ENCODE results near the gene CARD11.

Gene CARD11

DNA sequence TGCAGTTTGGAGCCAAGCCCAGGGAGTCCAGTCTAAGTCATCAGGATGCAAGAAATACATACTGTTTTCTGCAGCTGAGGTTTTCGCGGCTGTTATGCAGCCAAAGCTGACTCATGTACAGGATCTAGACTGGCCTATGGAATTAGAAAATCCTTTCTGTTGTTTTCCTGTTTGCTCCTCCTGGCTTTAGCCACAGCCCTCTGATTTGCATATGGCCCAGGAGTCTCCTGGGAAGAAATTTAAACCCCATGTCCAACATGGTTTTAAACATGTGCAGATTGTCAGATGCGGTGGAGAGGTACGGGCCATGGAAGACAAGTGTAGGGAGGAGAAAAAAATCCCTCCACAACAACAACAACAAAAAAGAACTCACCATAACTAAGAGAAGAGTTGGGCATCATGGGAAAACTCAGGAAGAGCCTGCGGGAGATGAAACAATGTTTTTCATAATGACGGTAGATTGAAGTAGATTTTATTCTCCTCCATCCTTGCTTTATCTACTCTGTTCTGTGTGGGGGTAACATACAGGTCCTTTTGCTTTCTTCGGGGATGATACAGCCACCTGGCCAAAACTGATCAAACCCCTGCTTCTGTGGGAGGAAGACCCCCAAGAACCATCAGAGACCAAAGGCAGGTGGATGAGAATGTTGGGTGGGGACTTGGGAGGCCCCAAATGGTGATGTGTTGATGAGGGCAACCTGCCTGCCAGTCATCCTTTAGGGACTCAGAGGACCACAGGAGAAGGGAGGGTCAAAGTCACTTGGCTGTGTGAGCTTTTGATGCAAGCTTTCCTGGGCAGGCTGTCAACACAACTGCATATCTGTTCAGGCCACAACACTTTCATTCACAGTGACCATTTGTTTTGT lies 169.7 kb downstream of the CARD11 start:
- DNase-seq (ENCODE audit: low read depth in 3 of 3), result no peak

GRCh38 chr7:2873146-2873545 lies 170.5 kb downstream of the CARD11 start:
- no peak for DNase-seq (ENCODE audit: low read depth in 3 of 3)

- DNase-seq (ENCODE audit: low read depth in 3 of 3), result no peak
Observed at GRCh38 chr7:2872296-2872874, 171.3 kb downstream of the CARD11 start.

DNA sequence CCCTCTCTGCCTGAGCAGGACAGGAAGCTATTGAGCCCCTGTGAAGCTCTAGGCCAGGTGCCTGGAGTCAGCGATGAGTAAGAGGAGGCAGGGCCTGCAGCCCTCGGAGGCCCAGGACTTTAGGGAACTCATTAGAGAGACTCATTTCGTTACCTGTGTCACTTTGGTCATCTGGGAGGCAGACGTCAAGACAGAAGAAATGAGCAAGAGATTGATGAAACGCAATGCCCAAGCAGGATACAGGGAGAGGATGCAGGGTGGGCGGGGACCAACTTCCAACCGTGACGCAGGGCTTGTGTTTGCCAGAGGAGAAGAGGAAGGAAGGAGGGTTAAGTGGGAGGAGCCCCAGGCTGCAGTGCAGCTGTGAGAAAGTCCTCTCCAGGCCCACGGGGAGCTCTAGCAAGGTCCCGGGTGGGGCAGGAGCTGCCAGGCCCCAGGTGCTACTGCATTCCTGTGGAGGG lies 173.2 kb downstream of the CARD11 start:
- peak; percentile 31 to 64 (median 43) for DNase-seq (ENCODE audit: low read depth in 3 of 3)

GRCh38 chr7:2869981-2870380 lies 173.7 kb downstream of the CARD11 start:
- no peak for DNase-seq (ENCODE audit: low read depth in 3 of 3)

- no peak for DNase-seq (ENCODE audit: low read depth in 3 of 3)
Observed at GRCh38 chr7:2866601-2867000, 177.1 kb downstream of the CARD11 start.

- DNase-seq (ENCODE audit: low read depth in 3 of 3), result peak; percentile 48 to 65 (median 60)
Observed at GRCh38 chr7:2864999-2865670, 178.5 kb downstream of the CARD11 start.

DNA sequence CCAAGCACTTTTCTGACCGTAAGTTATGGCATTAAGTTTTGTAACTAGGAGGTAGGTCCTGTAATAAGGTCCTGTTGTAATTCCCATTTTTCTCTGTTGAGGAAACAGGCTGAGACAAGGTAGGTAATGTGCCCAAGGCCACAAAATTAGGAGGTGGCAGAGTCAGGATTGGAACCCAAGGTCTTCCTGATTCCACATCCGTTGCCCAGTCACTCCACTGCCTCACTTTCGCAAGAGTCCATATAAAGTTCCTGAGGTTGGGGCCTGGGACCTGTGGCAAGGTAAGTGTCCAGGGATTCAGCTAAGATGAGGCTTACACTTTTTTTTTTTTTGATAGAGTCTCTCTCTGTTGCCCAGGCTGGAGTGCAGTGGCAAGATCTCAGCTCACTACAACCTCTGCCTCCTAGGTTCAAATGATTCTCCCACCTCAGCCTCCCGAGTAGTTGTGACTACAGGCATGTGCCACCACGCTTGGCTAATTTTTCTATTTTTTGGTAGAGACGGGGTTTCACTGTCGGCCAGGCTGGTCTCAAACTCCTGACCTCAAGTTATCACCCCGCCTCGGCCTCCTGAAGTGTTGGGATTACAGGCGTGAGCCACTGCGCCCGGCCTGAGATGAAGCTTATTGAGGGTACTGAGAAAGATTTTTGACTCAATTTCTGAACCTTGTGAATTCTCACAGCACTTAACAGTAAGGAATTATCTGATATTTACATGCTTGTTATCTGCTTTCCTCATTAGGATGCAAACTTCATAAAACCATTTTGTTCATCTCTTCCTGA lies 179.3 kb downstream of the CARD11 start:
- DNase-seq (ENCODE audit: low read depth in 3 of 3), result no peak

- peak; percentile 61 to 77 (median 75) for DNase-seq (ENCODE audit: low read depth in 3 of 3)
Observed at GRCh38 chr7:2863461-2864066, 180.1 kb downstream of the CARD11 start.

DNA sequence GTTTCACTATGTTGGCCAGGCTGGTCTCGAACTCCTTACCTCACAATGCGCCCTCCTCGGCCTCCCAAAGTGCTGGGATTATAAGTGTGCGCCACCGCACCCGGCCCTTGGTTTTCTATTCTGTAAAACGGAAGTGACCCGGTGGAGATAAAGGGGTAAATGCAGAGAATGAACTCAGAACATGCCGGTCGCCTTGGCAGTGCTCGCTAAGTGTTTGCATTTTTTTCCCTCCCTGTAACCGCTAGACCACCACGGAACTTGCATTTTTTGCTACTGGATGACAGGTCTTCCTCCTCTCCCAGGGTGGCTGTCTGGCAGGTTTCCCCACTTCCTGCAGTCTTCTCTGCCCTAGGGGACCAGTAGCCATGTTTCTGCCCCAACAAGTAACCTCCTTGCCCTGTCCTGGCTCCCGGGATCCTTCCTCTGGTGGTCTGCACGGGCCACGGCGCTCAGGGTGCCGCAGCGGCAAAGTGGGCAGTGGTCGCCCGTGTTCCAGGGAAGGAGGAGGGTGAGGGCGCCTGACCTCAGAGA lies 180.8 kb downstream of the CARD11 start:
- no peak for DNase-seq (ENCODE audit: low read depth in 3 of 3)

GRCh38 chr7:2861509-2861908 lies 182.2 kb downstream of the CARD11 start:
- DNase-seq (ENCODE audit: low read depth in 3 of 3), result no peak

GRCh38 chr7:2860627-2861133 lies 183.0 kb downstream of the CARD11 start:
- DNase-seq (ENCODE audit: low read depth in 3 of 3), result no peak

DNA sequence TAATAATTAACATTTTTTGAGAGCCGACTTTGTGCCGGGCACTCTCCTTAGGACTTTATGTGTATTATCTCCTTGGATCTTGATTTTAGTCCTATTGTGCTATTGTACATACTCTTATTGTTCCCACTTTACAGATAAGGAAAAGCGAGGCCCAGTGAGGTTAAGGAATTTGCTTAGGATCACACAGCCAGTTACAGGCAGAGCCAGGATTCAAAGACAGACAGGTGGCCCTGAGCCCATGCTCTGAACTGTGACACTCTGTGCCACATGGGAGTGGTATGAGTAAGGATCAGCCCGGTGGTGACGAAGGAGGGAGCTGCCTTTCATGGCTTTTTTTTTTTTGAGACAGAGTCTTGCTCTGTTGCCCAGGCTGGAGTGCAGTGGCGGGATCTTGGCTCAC lies 183.7 kb downstream of the CARD11 start:
- DNase-seq (ENCODE audit: low read depth in 3 of 3), result no peak

DNA sequence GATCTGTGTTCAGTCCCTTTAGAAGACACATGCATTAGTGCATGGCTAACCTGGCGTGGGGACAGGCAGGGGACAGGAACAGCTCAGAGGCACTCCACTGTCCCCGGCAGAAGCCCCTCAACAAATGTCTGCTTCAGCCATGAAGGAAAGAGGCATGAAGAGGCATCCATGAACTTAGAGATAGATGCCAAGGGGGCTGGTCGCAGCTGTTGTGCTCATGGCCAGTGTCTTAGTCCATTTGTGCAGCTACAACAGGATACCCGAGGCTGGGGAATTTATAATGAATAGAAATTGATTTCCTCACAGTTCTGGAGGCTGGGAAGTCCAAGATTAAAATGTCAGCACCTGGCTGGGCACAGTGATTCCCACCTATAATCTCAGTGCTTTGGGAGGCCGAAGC lies 185.0 kb downstream of the CARD11 start:
- DNase-seq (ENCODE audit: low read depth in 3 of 3), result no peak

DNA sequence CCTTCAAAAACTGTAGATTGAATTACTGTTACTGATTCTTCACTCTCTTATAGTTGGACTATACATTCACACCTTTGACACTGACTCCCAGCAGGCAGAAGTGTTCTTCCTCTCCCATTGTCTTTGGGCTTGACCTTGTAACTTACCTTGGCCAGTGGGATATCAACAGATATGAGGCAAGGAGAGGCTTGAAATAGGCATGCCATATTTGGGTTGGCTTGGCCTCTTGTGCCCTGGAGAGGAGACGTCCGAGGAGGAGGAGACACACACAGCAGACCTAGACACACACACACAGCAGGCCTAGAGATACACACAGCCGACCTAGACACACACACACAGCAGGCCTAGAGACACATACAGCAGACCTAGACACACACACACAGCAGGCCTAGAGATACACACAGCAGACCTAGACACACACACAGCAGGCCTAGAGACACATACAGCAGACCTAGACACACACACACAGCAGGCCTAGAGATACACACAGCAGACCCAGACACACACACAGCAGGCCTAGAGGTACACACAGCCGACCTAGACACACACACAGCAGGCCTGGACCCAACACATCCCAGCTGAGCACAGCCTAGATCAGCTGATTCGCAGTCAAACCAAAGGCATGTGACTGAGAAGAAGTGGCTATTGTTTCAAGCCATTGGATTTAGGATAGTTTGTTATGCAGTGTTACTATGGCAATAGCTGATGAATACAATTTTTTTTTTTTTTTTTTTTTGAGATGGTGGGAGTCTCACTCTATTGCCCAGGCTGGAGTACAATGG lies 187.1 kb downstream of the CARD11 start:
- DNase-seq (ENCODE audit: low read depth in 3 of 3), result no peak
